Ovary (tissue), 9 donors: ENCODE data around the gene LCE4A. TPM values are rescaled to one million over a fixed set of nuclear protein-coding genes. Genes with fewer than 3 reads are reported as not detected.

ENCODE experiments used
- DNase-seq, 5 donors: peaks; one replicate each; pipeline ENCODE4 v3.0.0-alpha.2; 2019 to 2020
- H3K27ac ChIP-seq, 2 donors: fragments of 200-600 bp; one replicate each; pipeline versions ENCODE4 v1.5.1 to v1.8.0; 2019 to 2022
- H3K27me3 ChIP-seq: fragments of 200-600 bp; one replicate; pipeline ENCODE4 v1.8.0; 2022
- H3K36me3 ChIP-seq: fragments of 200-600 bp; sonication (generic); one replicate; pipeline ENCODE4 v1.5.1; 2019
- H3K4me1 ChIP-seq: one replicate; pipeline ENCODE4 v1.8.1; 2013; ENCODE audit warnings: mild to moderate bottlenecking, moderate library complexity; ENCODE audit not compliant: insufficient read depth
- H3K4me3 ChIP-seq: fragments of 200-600 bp; sonication (generic); one replicate; pipeline ENCODE4 v1.5.1; 2017
- H3K9me3 ChIP-seq, 2 donors: fragments of 200-600 bp in 1 of 2; sonication (generic) in 1 of 2; one replicate each; pipeline versions ENCODE4 v1.5.1 to v1.8.1; 2013 to 2019; ENCODE audit warnings: mild to moderate bottlenecking in 1 of 2, moderate library complexity in 1 of 2
- EP300 ChIP-seq: sonication (generic); formaldehyde crosslinking; IDR thresholded peaks from one replicate; pipeline ENCODE4 v1.6.1; 2017; ENCODE audit warnings: antibody characterized with exemption
- POLR2A ChIP-seq: fragments of 450-650 bp; IDR thresholded peaks from one replicate; pipeline ENCODE4 v1.6.1; 2017; ENCODE audit warnings: antibody characterized with exemption, mild to moderate bottlenecking, moderate library complexity
- WGBS, 3 donors: extraction: QIAGEN DNeasy Blood & Tissue Kit in 1 of 3; methylation state at CpG; one replicate each; pipeline versions ENCODE4 v1.1.5 to v1.1.7; 2013 to 2017; 5-methylcytosine and 5-hydroxymethylcytosine counted together
- intact Hi-C, 4 donors: fragments of 100-400 bp; cut with DNase I; formaldehyde crosslinking; loops; one replicate each; pipeline versions ENCODE4 v1.11.0 to v1.15.1; 2022 to 2023
- polyA plus RNA-seq, 2 donors: library from polyadenylated mRNA; stranded (reverse); fragments of 200-250 nt in 1 of 2; fragments of 350-450 nt in 1 of 2; fragmentation: Illumina TruSeq in 1 of 2; extraction: RNeasy Lipid Tissue Mini Kit (QIAGEN cat#74804) in 1 of 2; gene quantifications; one replicate each; pipeline ENCODE4 v1.2.3, GENCODE V29; 2013 to 2014
- total RNA-seq, 7 donors: library from RNA; depleted of rRNA in 2 of 7; stranded (reverse); fragments of >200 nt in 2 of 7; fragmentation: NEBNext Ultra II Directional in 3 of 7; extraction: Animal tissue kit (Norgen Biotek cat#: 25700) in 3 of 7; gene quantifications; one replicate each; pipeline versions ENCODE4 v1.1.0 to v1.2.4, GENCODE V29; 2016 to 2023
- TF ChIP-seq, protein P1 (sequence below), 3 donors: fragments of 450-650 bp in 2 of 3; fragments of 200-600 bp in 1 of 3; IDR thresholded peaks; one replicate each; pipeline versions ENCODE4 v1.5.1 to v1.8.0; 2016 to 2022; ENCODE audit warnings: antibody characterized with exemption in 3 of 3, mild to moderate bottlenecking in 1 of 3
- donor health status: DM: no; HTN: no; CAD: no; lungs with moderate emphysema.
- donor health status: DM: no; HTN: no; CAD: no.
- donor health status: Bipolar disorder and iron deficiency.
- donor health status: DM: yes; HTN: yes; CAD: no.
- donor health status: DM: no; HTN: no; CAD: no.
- donor health status: DM: yes; HTN: yes; CAD: no.

LCE4A gene
- total and polyA plus RNA-seq, 9 donors, result not detected

- TF ChIP-seq POLR2A (no peak), EP300 (no peak)
- TF ChIP-seq, protein P1, sequence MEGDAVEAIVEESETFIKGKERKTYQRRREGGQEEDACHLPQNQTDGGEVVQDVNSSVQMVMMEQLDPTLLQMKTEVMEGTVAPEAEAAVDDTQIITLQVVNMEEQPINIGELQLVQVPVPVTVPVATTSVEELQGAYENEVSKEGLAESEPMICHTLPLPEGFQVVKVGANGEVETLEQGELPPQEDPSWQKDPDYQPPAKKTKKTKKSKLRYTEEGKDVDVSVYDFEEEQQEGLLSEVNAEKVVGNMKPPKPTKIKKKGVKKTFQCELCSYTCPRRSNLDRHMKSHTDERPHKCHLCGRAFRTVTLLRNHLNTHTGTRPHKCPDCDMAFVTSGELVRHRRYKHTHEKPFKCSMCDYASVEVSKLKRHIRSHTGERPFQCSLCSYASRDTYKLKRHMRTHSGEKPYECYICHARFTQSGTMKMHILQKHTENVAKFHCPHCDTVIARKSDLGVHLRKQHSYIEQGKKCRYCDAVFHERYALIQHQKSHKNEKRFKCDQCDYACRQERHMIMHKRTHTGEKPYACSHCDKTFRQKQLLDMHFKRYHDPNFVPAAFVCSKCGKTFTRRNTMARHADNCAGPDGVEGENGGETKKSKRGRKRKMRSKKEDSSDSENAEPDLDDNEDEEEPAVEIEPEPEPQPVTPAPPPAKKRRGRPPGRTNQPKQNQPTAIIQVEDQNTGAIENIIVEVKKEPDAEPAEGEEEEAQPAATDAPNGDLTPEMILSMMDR (IDR thresholded peaks at IDR 0.05), result no peak
- no peak for DNase-seq
- H3K27ac ChIP-seq, result no peak overlapping the region
- intact Hi-C loops, result no loop called here
- no peaks in the 10 kb centered on the region for H3K36me3 ChIP-seq
- H3K27me3 ChIP-seq, result no peaks in the 10 kb centered on the region
- H3K9me3 ChIP-seq, result no peaks in the 10 kb centered on the region
- 58 to 64% (median 62%) methylated on average over 1 of the region's 1 CpG for WGBS, 3 donors
- H3K4me1 ChIP-seq, result no peaks in the 10 kb centered on the region
- H3K4me3 ChIP-seq, result no peak overlapping the region
Measured at GRCh38 chr1:152728986-152729385, 21.0 kb downstream of the LCE4A start.

DNA sequence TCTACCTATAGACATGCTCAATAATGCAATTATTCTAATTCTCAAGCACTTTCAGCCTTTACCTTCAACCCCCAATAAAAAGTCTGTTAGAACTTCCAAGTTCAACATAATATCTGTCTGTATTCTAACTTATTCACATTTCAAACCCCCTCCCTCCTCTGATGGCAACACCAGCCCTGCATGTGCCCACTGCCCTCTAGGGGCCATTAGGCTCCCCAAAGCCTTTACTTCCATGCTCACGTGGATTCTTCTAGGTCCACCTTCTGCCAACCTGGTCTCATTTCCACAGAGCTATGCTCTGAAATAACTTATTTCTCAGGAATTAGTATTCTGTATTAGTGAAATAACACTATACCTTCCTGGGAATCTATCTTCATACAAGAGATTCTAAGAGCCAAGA, 27.7 kb downstream of the LCE4A start:
- Histone ChIP-seq H3K9me3 (no peaks in the 10 kb centered on the region), H3K27me3 (no peaks in the 10 kb centered on the region), H3K36me3 (no peaks in the 10 kb centered on the region), H3K27ac (no peak overlapping the region), H3K4me1 (no peaks in the 10 kb centered on the region), H3K4me3 (no peak overlapping the region)
- WGBS, 3 donors, result 14 to 28% (median 19%) methylated on average over 1 of the region's 1 CpG
- TF ChIP-seq EP300, result no peak
- TF ChIP-seq, protein P1 (IDR thresholded peaks at IDR 0.05), result no peak
- TF ChIP-seq POLR2A, result no peak
- intact Hi-C loops, result loop anchor here in 1 of 4 donors (1.0 kb wide), 1 partner anchor 21 kb away; no protein-coding TSS in a partner anchor
- no peak for DNase-seq

DNA sequence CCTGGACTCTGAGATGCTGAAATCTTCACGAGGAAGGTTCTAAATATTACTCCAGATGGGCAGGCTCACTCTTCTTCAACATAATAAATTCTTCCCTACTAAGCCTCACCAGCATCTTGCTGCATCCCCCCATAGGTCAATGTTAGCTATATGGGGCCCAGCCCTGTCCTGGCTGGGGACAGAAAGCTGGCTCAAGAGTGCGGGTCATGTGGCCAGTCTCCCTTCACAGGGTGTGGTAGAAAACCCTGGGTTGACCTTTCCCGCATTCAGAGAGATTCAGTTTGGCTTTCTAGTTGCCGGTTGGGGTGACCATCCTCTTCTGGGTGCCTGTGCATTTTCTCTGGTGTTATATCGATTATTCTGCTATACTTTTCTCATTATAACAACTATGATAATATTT, 30.0 kb downstream of the LCE4A start:
- DNase-seq, result no peak
- Histone ChIP-seq H3K9me3 (no peaks in the 10 kb centered on the region), H3K4me3 (no peak overlapping the region), H3K27me3 (no peaks in the 10 kb centered on the region), H3K4me1 (no peaks in the 10 kb centered on the region), H3K27ac (no peak overlapping the region), H3K36me3 (no peaks in the 10 kb centered on the region)
- WGBS, 3 donors, result 62 to 74% (median 68%) methylated on average over 5 of the region's 5 CpGs
- no peak for TF ChIP-seq EP300
- TF ChIP-seq POLR2A, result no peak
- TF ChIP-seq, protein P1 (IDR thresholded peaks at IDR 0.05), result no peak
- intact Hi-C loops, result no loop called here

GRCh38 chr1:152739841-152740240, 31.9 kb downstream of the LCE4A start:
- H3K27me3 ChIP-seq, result no peaks in the 10 kb centered on the region
- no peak for DNase-seq
- TF ChIP-seq, protein P1 (IDR thresholded peaks at IDR 0.05), result no peak
- TF ChIP-seq POLR2A (no peak), EP300 (no peak)
- no peak overlapping the region for H3K4me3 ChIP-seq
- intact Hi-C loops, result no loop called here
- H3K27ac ChIP-seq, result no peak overlapping the region
- 72 to 84% (median 81%) methylated on average over 3 of the region's 3 CpGs for whole genome bisulfite sequencing, 3 donors
- no peaks in the 10 kb centered on the region for H3K36me3 ChIP-seq
- H3K4me1 ChIP-seq, result no peaks in the 10 kb centered on the region
- no peaks in the 10 kb centered on the region for H3K9me3 ChIP-seq

DNA sequence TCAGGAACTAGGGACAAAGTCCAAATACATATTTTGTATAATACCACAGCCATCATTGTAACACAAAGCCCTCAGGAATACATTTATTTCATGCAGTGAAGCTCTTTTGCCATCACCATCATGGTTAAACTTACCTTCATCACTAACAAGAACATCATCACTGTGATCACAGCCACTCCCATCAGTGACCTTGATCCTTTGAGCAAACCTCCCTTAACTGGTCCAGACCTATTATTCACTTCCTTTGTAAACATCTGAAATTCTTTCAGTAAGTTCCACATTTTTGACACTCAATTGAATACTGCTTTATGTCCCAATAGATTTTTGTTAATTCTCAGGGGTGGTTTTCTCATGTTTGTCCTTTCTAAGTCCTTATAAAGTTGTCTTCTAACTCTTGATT, 33.7 kb downstream of the LCE4A start:
- Histone ChIP-seq H3K4me3 (no peak overlapping the region), H3K36me3 (no peaks in the 10 kb centered on the region), H3K9me3 (no peaks in the 10 kb centered on the region), H3K27ac (no peak overlapping the region), H3K27me3 (no peaks in the 10 kb centered on the region), H3K4me1 (no peaks in the 10 kb centered on the region)
- no peak for TF ChIP-seq EP300
- TF ChIP-seq, protein P1 (IDR thresholded peaks at IDR 0.05), result no peak
- TF ChIP-seq POLR2A, result no peak
- intact Hi-C loops, result no loop called here
- DNase-seq, result no peak
